Left ventricle myocardium superior (tissue), 1 donor: ENCODE measurements around the gene DNMT3L. TPM values are rescaled to one million over a fixed set of nuclear protein-coding genes. Genes with fewer than 3 reads are reported as not detected.
A peak's percentile ranks its signal among the peaks of the same experiment; 100 is the strongest.
"Not testable (repeated sequence)": the region's sequence is repeated elsewhere in the genome, so short reads cannot be mapped to it uniquely, and the experiment has no call there.

ENCODE experiments used
- ATAC-seq: fragments of 200-7000 bp; cut with Tn5 transposase; one replicate; pipeline ENCODE4 v1.9.1; 2020; ENCODE audit warnings: mild to moderate bottlenecking, moderate library complexity
- DNase-seq: peaks from one replicate; pipeline ENCODE4 v3.0.0-alpha.2; 2020
- intact Hi-C: fragments of 100-400 bp; cut with micrococcal nuclease; formaldehyde crosslinking; loops from one replicate; pipeline ENCODE4 v1.11.0; 2022
- total RNA-seq: library from RNA; stranded (reverse); fragmentation: NEBNext Ultra II Directional; extraction: Animal tissue kit (Norgen Biotek cat#: 25700); gene quantifications from one replicate; pipeline ENCODE4 v1.2.1, GENCODE V29; 2021
- donor health status: DM: no; HTN: yes; CAD: no; lungs with severe emphysema.

The DNMT3L gene
- total RNA-seq, 1 donor from 2014 or later, result not detected

- DNase-seq, intact Hi-C loops, ATAC-seq: not testable (repeated sequence)
These were observed 50.1 kb downstream of the DNMT3L start for GRCh38 chr21:44211574-44211973.

DNA sequence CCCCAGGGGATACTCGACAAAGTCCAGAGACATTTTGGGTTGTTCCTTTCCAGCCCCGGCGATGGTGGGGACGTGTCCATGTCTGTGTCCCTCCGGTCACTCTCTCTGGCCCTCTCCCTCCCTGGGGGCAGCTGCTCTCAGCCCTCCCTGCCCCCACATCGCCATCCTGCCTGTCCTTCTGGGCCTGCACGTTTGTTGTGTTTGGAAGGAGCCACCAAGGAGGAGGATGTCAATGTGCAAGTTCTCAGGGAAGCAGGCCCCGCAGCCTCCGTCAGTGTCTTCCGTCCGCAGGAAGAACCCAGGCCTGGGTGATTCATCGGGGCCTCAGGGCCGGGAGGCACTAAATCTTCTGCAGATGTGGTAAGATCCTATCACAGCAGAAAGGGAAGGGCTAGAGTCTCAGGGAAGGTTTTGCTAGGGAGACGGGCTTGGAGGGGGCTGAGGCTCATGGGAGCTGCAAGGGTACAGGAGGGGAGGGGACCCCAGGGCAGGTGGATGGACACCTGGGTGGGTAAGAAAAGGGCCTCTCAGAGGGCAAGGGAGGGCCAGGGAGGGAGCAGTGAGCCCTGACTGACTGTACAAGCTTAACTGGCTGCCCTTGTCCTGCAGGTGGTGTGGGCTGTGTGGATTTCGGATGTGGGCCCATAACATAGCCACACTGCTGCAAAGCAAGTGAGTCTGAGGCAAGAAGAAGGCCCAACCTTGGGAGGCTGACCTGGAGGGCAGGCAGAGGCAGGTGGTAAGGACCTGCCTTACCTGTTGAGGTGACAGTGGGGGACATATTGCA, 53.6 kb downstream of the DNMT3L start:
- intact Hi-C loops, result not testable (repeated sequence)
- ATAC-seq (peak; percentile 71), DNase-seq (peak; percentile 40)

GRCh38 chr21:44206698-44207676, 54.7 kb downstream of the DNMT3L start:
- DNase-seq, intact Hi-C loops: not testable (repeated sequence)
- peak; percentile 15 for ATAC-seq

- intact Hi-C loops, DNase-seq: not testable (repeated sequence)
- ATAC-seq, result peak; percentile 56
These were observed 55.5 kb downstream of the DNMT3L start for GRCh38 chr21:44206187-44206586.

GRCh38 chr21:44202590-44203299, 59.0 kb downstream of the DNMT3L start:
- intact Hi-C loops, DNase-seq: not testable (repeated sequence)
- peak; percentile 83 for ATAC-seq

DNA sequence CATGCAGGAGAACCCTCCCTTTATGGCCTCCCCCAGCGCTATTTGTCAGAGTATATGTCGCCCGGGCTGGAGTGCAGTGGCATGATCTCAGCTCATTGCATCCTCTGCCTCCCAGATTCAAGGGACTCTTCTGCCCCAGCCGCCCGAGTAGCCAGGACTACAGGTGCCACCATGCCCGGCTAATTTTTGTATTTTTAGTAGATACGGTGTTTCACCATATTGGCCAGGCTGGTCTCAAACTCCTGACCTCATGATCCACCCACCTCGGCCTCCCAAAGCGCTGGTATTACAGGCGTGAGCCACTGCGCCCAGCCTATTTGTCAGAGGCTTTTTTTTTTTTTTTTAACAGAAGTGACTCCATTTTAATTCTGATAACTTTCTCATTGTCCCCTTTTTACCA, 61.7 kb downstream of the DNMT3L start:
- intact Hi-C loops, DNase-seq, ATAC-seq: not testable (repeated sequence)

DNA sequence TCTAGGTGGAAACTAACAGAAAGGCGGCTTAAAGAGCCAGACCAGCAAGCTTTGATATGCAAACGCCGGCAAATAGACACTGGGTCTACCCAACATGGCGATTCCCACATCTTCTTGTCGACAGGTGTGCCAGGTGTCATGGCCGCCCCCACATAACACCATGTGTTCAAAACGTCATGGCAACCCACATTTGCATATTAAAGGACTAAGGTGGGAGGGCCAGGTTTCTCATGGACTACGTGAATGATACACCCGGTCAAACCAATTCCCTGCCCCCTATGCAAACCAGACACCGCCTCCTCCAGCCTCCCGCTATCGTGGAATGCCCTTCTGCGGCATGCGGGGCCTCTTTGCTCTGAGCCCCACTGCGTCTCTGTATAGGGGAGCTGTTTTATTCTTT, 62.2 kb downstream of the DNMT3L start:
- intact Hi-C loops, result no loop called here
- no peak for DNase-seq
- ATAC-seq, result no peak

DNA sequence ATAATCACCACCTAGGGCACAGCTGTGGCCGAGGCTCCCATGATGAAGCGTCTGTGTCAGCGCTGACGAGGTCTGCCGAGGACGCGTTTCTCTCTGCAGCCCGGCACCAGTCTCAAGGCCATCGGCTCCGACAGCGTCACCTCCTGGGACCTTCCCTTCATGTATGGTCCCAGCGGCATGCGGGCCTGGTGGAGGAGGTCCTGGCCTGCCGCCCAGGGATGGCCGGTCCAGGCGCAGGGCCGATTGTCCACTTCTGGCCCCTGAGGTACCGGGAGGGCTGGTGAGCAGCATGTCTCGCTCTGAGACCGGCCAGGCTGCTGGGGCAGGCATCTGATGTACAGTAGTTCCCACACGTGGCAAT, 64.6 kb downstream of the DNMT3L start:
- ATAC-seq (peak; percentile 53), DNase-seq (peak; percentile 69)
- intact Hi-C loops, result not testable (repeated sequence)

Other genes starting within 250 kb of the DNMT3L start
- 17.5 TPM for gene TRAPPC10, start 249.6 kb downstream of the DNMT3L start, total RNA-seq
- 8.7 TPM for gene PWP2, start 154.5 kb downstream of the DNMT3L start, total RNA-seq
- 141 TPM for gene GATD3, start 128.2 kb downstream of the DNMT3L start, total RNA-seq
- 4.4 TPM for gene ICOSLG, start 21.0 kb downstream of the DNMT3L start, total RNA-seq
- gene AIRE, start 24.0 kb upstream of the DNMT3L start, total RNA-seq, result not detected
- 46.1 TPM for gene PFKL, start 38.2 kb upstream of the DNMT3L start, total RNA-seq
- 14.9 TPM for gene CFAP410, start 77.5 kb upstream of the DNMT3L start, total RNA-seq
- 1.5 TPM for gene TRPM2, start 91.7 kb upstream of the DNMT3L start, total RNA-seq
- gene LRRC3, start 193.6 kb upstream of the DNMT3L start, total RNA-seq, result 2.1 TPM